Camera-type eye (tissue), 1 donor: ENCODE measurements around the gene TMEM187. TPM values are rescaled to one million over a fixed set of nuclear protein-coding genes. Genes with fewer than 3 reads are reported as not detected.

Experiments used
- total RNA-seq: library from RNA; depleted of rRNA; stranded (reverse); fragments of >200 nt; gene quantifications from one replicate; pipeline ENCODE4 v1.2.3, GENCODE V29; 2014

The TMEM187 gene
- 4.7 TPM for total RNA-seq

GRCh38 chrX:153972368-153973126 lies at the start of gene TMEM187:
TSS of gene TMEM187 (plus strand) at chrX:153972754. CDS start at chrX:153982063, 9,309 bp downstream.

GRCh38 chrX:153925739-153926551 lies 46.6 kb upstream of the TMEM187 start, which contains the start of gene ARHGAP4:
TSS of gene ARHGAP4 (minus strand) at chrX:153926264. CDS start at chrX:153926202, 62 bp downstream.

GRCh38 chrX:153934762-153935325 lies 37.7 kb upstream of the TMEM187 start, which contains the start of gene NAA10:
TSS of gene NAA10 (minus strand) at chrX:153935037. CDS start at chrX:153934904, 133 bp downstream.

GRCh38 chrX:153944140-153944799 lies 28.3 kb upstream of the TMEM187 start, which contains the start of gene RENBP:
TSS of gene RENBP (minus strand) at chrX:153944643. CDS start at chrX:153944610, 33 bp downstream.

GRCh38 chrX:153971450-153972367 lies 845 bp upstream of the TMEM187 start, which contains the start of gene HCFC1:
TSS of gene HCFC1 (minus strand) at chrX:153971818. CDS start at chrX:153970840, 978 bp downstream.

GRCh38 chrX:154019633-154020528 lies 47.3 kb downstream of the TMEM187 start, which contains the start of gene IRAK1:
TSS of gene IRAK1 (minus strand) at chrX:154019902. CDS start at chrX:154019812, 90 bp downstream.

Other genes with a start within 250 kb of the TMEM187 start
- gene BCAP31, start 248.4 kb upstream of the TMEM187 start, total RNA-seq, result 57.0 TPM
- 13.4 TPM for gene ABCD1, start 247.9 kb upstream of the TMEM187 start, total RNA-seq
- gene PLXNB3, start 208.5 kb upstream of the TMEM187 start, total RNA-seq, result 7.3 TPM
- gene SRPK3, start 191.7 kb upstream of the TMEM187 start, total RNA-seq, result 6.9 TPM
- 54.5 TPM for gene IDH3G, start 178.4 kb upstream of the TMEM187 start, total RNA-seq
- 53.0 TPM for gene SSR4, start 178.1 kb upstream of the TMEM187 start, total RNA-seq
- gene PDZD4, start 142.2 kb upstream of the TMEM187 start, total RNA-seq, result 44.0 TPM
- 57.3 TPM for gene L1CAM, start 86.6 kb upstream of the TMEM187 start, total RNA-seq
- gene AVPR2, start 68.1 kb upstream of the TMEM187 start, total RNA-seq, result 0.99 TPM
- gene ARHGAP4, start 46.5 kb upstream of the TMEM187 start, total RNA-seq, result 37.3 TPM
- 35.3 TPM for gene NAA10, start 37.7 kb upstream of the TMEM187 start, total RNA-seq
- gene RENBP, start 28.1 kb upstream of the TMEM187 start, total RNA-seq, result 10.0 TPM
- 41.3 TPM for gene HCFC1, start 936 bp upstream of the TMEM187 start, total RNA-seq
- 22.9 TPM for gene IRAK1, start 47.1 kb downstream of the TMEM187 start, total RNA-seq
- gene MECP2, start 125.0 kb downstream of the TMEM187 start, total RNA-seq, result 72.2 TPM
- gene OPN1LW, start 171.5 kb downstream of the TMEM187 start, total RNA-seq, result 1.5 TPM
- 19.4 TPM for gene OPN1MW, start 209.8 kb downstream of the TMEM187 start, total RNA-seq
- gene OPN1MW2, start 247.0 kb downstream of the TMEM187 start, total RNA-seq, result not detected